Fibroblast of skin of left quadriceps (primary cell): ENCODE results near the gene PPP2R2D.
"Not testable (repeated sequence)": the region's sequence is repeated elsewhere in the genome, so short reads cannot be mapped to it uniquely, and the experiment has no call there.

Experiments used
- DNase-seq, 2 experiments: peaks; one replicate each; pipeline ENCODE4 v3.0.0-alpha.2; 2013; ENCODE audit warnings: low read depth in 2 of 2

PPP2R2D gene

DNA sequence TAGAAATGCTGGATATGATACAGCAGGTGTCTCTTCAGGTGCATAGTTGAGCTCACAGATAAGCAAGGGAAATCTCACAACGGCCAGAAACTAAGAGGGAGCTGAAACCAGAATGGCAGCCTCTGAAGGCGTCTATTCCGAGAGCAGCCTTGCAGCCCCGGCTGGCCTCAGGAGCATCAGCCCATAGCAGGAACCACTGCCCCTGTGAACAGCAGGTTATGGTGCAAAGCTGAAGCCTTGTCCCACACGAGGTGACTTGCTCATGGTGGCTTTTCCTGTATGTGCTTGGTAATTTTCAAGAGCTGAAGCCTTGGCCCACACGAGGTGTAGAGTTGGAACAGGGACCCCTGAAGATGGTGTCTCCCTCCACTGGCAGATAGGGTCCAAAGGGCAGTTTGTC lies 47.7 kb downstream of the PPP2R2D start:
- no peak for DNase-seq

DNA sequence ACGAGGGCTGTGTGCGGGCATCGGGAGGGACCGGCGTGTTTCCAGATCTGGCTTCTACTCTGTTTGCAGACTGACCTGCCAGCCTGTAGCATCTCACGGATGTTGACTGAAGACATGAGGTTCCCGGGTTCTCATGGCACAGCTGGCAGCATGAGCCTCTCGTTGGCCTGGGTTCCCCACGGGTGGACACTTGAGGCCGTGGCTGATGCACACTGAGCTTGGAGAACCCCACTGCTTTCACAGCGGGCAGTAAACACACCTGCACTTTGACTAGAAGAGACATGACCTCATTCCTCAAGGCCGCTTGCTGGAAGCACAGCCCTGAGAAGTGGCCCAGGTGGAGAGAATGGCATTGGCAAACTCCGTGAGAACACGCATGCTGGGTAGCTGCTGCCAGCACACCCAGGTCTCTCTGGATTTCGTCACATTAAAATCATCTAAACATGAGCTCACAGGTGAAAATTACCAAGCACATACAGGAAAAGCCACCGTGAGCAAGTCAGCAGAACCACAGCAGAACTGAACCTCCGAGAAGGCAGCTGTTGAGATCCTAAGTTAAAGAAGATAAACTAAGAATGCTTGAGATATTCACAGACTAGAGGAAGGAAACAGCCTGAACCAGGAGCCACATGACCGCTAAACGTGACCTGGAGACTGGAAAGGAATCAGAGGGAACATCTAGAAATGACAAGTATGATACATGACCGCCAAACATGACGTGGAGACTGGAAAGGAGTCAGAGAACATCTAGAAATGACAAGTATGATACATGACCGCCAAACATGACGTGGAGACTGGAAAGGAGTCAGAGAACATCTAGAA lies 48.4 kb downstream of the PPP2R2D start:
- no peak for DNase-seq

DNA sequence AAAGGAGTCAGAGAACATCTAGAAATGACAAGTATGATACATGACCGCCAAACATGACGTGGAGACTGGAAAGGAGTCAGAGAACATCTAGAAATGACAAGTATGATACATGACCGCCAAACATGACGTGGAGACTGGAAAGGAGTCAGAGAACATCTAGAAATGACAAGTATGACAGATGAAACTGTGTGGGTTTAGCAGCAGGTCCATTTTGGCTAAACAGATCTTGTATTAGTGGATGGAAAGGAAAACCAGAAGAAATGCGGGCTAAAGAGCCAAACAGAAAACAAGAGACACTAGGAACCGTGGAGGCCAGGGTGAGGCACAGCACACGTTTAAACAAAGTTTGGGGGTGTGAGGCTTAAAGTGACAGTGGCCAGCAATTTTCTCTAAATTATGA lies 49.1 kb downstream of the PPP2R2D start:
- not testable (repeated sequence) for DNase-seq

DNA sequence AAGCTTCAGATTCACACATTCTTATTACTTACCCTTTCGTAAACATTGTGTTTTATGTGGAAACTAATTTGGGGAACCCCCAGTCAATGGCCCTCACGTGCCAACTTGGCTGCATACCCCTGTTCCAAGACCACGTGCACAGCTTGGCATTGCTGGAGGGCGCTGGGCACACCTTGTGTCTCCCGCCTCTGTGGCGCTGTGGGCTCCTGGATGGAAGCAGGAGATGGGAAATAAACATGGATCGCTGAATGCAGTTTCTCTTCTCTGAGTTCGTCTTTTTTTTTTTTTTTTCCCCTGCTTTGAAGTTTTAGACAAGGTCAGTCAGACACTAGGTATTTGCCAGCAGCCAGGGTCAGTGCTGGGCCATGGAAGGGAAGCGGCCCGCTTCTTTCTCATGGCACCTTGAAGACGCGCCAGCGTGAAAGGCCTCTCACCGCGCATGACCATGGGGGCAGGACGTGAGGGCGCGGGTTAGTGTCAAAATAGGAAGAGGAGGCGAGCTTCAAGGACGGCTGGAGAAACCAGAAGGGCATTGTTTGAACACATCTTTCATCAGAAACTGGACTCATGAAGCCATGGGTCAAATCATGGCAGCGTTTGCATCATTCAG lies 53.7 kb downstream of the PPP2R2D start:
- DNase-seq = no peak

DNA sequence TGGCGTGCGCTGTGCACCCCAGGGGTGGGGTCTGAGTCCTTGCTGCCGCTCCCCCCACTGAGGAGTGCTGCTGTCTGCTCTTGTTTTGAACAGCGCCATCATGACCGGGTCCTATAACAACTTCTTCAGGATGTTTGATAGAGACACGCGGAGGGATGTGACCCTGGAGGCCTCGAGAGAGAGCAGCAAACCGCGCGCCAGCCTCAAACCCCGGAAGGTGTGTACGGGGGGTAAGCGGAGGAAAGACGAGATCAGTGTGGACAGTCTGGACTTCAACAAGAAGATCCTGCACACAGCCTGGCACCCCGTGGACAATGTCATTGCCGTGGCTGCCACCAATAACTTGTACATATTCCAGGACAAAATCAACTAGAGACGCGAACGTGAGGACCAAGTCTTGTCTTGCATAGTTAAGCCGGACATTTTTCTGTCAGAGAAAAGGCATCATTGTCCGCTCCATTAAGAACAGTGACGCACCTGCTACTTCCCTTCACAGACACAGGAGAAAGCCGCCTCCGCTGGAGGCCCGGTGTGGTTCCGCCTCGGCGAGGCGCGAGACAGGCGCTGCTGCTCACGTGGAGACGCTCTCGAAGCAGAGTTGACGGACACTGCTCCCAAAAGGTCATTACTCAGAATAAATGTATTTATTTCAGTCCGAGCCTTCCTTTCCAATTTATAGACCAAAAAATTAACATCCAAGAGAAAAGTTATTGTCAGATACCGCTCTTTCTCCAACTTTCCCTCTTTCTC lies 55.0 kb downstream of the PPP2R2D start:
- no peak for DNase-seq

GRCh38 chr10:131959841-131960240 lies 59.0 kb downstream of the PPP2R2D start:
- no peak for DNase-seq

GRCh38 chr10:131960631-131961046 lies 59.8 kb downstream of the PPP2R2D start:
- no peak for DNase-seq

DNA sequence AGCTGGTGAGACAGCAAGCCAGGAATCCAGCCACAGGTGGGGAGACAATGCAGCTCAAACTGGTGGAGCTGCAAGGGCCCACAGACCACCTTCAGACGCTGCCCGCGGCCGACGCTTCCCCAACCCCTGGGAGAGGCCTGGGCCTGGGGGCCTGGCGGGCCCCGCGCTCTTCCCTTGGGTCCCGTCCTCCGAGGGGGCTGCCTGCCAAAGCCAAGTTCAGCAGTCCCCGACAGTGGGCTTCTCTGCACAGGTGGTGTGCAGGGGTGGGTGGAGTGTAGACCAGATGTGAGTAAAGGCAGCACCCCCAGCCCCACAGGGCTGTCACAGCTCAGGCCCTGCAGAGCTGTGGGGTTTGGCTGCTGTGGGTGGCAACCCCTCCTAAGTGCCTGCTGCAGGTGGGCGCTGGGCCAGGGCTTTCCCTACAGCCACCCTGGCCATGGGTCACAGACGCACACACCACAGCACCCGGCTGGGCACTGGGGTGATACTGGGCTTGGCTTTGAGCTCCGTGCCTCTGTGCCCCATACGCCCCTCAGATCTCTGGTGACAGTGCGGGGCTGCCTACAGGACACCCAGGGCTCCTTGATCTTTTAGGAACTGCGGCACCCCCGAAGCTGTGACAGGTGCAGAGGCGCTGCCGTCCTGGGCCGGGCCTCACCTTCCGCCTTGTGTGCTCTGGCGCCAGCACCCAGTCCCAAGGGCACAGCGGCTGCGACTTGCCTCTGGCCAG lies 60.4 kb downstream of the PPP2R2D start:
- DNase-seq = no peak

- DNase-seq = no peak
These were observed 61.2 kb downstream of the PPP2R2D start for GRCh38 chr10:131961777-131962662.

DNA sequence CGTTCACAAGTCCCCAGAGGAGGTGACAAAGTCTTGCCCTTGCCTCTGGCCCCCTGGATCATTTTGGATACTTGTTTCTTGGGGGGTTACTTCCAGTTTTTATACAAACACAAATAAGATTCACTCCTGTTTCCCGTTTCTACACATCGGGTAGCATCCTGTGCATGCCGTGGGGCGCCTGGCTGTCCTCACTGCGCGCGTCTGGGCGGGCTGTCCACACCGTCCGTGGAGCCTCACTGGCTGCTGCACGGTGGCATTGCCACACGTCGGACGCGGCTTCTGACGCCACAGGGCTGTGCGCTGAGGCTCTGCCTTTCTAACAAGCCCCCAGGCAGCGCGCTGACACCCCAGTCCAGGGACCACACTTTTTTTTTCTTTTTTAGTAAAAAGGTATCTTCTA lies 62.5 kb downstream of the PPP2R2D start:
- no peak for DNase-seq

DNA sequence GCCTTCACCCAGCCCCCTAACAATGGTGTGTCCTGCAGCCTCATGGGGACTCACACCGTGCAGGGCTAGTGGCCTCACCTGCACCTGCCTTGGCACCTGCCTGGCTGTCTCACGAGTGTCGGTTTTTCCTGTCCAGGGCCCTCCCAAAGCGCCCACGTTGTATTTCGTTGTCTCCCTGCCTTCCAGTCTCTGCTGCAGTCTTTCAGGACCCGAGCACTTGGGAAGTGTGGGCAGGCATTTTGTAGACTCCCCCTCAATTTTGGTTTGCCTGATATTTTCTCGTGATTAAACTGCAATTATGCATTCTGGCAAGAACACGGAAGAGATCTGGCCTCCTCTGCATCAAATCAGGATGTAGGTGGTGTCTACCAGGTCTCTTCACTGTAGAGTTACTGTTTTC lies 63.0 kb downstream of the PPP2R2D start:
- no peak for DNase-seq

- no peak for DNase-seq
These were observed 63.5 kb downstream of the PPP2R2D start for GRCh38 chr10:131964298-131964697.

GRCh38 chr10:131968949-131969348 lies 68.1 kb downstream of the PPP2R2D start:
- DNase-seq = no peak

DNA sequence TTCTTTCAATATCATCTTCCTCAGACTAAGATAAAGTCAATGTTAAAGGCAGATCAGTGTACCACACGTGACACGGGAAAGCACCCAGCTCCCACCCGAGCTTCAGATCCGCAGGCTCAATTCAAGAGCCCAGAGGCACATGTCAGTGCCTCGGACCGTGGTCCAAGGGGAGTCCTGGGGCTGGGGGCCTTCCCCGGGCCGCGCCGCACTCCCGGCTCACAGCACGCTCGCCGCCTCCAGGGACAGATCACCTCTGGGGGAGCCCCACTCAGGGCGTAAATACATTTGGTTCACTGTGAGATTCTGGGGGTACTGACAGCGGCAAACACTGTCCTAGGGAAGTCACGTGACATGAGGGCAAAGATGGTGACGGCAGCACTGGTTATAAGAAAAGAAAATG lies 70.1 kb downstream of the PPP2R2D start:
- DNase-seq = no peak

DNA sequence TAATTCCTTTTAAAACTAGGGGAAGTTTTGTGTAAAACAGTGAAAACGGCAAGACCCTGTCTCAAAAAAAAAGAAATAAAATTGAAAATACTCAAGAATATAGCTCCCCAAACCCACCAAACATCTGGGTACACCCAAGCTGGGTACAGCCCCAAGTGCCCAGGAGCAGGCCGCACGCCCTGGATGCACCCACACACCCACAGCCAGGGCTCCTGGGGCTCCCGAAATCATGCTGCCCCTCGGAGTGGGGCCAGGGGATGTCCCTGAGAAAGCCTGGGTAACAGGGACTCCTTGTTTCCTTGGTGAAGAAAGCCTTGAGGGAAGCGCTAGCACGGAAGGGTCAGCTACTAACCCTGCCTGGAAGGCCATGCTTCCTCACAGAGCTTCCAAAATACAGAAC lies 70.8 kb downstream of the PPP2R2D start:
- no peak for DNase-seq

GRCh38 chr10:131972474-131973071 lies 71.8 kb downstream of the PPP2R2D start:
- DNase-seq = no peak

GRCh38 chr10:131973160-131973951 lies 72.5 kb downstream of the PPP2R2D start:
- DNase-seq = no peak

DNA sequence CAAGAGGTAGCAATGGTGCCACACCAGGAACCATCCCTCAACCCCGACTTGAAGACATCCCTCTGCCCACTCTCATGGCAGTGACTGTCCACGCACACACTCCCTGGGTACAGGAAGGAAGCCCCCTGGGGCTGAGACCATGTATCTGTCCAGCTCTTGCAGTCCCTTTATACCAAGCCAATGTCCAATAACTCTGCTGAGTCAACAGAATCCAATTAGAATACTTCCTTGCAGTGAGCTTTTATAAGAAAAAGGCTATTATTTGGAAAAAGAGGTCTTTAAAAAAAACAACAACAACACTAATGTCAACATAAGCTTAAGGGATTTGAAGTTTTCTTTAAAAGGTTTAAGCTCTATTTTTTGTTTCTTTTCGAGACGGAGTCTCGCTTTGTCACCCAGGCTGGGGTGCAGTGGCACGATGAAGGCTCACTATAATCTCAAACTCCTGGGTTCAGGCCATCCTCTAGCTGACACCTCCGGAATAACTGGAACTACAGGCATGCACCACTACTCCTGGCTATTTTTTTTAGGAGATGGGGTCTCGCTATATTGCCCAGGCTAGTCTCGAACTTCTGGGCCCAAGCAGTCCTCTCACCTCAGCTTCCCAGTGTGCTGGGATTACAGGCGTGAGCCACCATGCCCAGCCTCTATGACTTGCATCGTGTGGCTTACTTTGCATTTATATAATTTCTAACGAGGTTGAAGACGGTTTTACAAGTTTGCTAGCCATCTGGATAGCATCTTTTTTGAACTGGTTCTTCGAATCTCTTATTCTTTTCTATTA lies 73.4 kb downstream of the PPP2R2D start:
- no peak for DNase-seq

DNA sequence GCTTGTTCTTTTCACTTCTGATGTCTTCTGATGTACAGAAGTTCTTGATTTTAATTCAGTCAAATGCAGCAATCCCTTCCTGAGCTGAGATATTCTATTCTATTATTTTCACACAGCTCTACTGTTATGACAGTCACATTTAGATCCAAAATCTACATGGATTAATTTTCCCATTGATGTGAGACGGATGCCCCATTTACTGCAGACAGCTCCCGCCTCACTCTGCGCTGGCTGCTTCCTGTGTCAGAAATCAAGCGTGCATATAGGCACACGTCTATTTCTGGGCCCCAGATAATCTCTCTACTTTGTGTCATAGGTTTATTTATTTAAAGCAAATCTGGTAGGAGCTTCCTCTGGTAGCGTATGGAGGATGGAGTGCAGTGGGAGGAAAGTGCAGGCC lies 74.2 kb downstream of the PPP2R2D start:
- DNase-seq = no peak
